ENCODE data around the gene TBX4.

The TBX4 gene

GRCh38 chr17:61412860-61413660 is 39.2 kb upstream of the TBX4 start:
- no peak for DNase-seq

GRCh38 chr17:61413661-61414126 is 38.5 kb upstream of the TBX4 start:
- DNase-seq: no peak

- no peak for DNase-seq
These were observed 37.9 kb upstream of the TBX4 start for GRCh38 chr17:61414141-61414935.

- DNase-seq: no peak
These were observed 37.3 kb upstream of the TBX4 start for GRCh38 chr17:61414936-61415251.

- DNase-seq: no peak
These were observed 36.6 kb upstream of the TBX4 start for GRCh38 chr17:61415374-61416210.

GRCh38 chr17:61416211-61416539 is 36.0 kb upstream of the TBX4 start:
- no peak for DNase-seq

- peak; percentile 80 for DNase-seq
These were observed 35.5 kb upstream of the TBX4 start for GRCh38 chr17:61416540-61417363.

GRCh38 chr17:61418449-61418848 is 33.8 kb upstream of the TBX4 start:
- DNase-seq: no peak

GRCh38 chr17:61419496-61420046 is 32.7 kb upstream of the TBX4 start:
- DNase-seq: no peak

- DNase-seq: no peak
These were observed 32.2 kb upstream of the TBX4 start for GRCh38 chr17:61420052-61420451.

- DNase-seq: no peak
These were observed 31.4 kb upstream of the TBX4 start for GRCh38 chr17:61420745-61421398.

- no peak for DNase-seq
These were observed 30.8 kb upstream of the TBX4 start for GRCh38 chr17:61421460-61421859.

- DNase-seq: no peak
These were observed 30.0 kb upstream of the TBX4 start for GRCh38 chr17:61422116-61422799.

- no peak for DNase-seq
These were observed 29.4 kb upstream of the TBX4 start for GRCh38 chr17:61422869-61423268.

GRCh38 chr17:61423967-61424649 is 28.1 kb upstream of the TBX4 start:
- DNase-seq: no peak

- DNase-seq: no peak
These were observed 26.3 kb upstream of the TBX4 start for GRCh38 chr17:61425682-61426481.

- peak; percentile 66 for DNase-seq
These were observed 25.5 kb upstream of the TBX4 start for GRCh38 chr17:61426482-61427304.

- no peak for DNase-seq
These were observed 24.7 kb upstream of the TBX4 start for GRCh38 chr17:61427567-61427966.
